GM23338 (cell line): ENCODE data around the gene CSTB. TPM values are rescaled to one million over a fixed set of nuclear protein-coding genes. Genes with fewer than 3 reads are reported as not detected.

Experiments used
- ATAC-seq: fragments of 200-7000 bp; cut with Tn5 transposase; 3 replicates; pipeline ENCODE4 v1.9.1; 2020
- DNase-seq: peaks from one replicate; pipeline ENCODE4 v3.0.0-alpha.2; 2015; ENCODE audit warnings: low spot score
- H2AFZ ChIP-seq: fragments of 200-600 bp; sonication (generic); 2 replicates; pipeline ENCODE4 v1.8.0; 2016; ENCODE audit warnings: antibody characterized with exemption, mild to moderate bottlenecking, moderate library complexity
- H3F3A ChIP-seq: fragments of 200-600 bp; sonication (generic); replicated peaks from 2 replicates; pipeline ENCODE4 v1.8.0; 2017; ENCODE audit warnings: antibody characterized with exemption, mixed run types, low read depth
- H3K27ac ChIP-seq: fragments of 200-600 bp; sonication (generic); 2 replicates; pipeline ENCODE4 v1.6.1; 2016; ENCODE audit warnings: low read depth
- H3K27me3 ChIP-seq: fragments of 200-600 bp; sonication (generic); 2 replicates; pipeline ENCODE4 v1.8.0; 2016; ENCODE audit warnings: mild to moderate bottlenecking, mixed run types, moderate library complexity; ENCODE audit not compliant: insufficient read depth
- H3K36me3 ChIP-seq: fragments of 200-600 bp; sonication (generic); 2 replicates; pipeline ENCODE4 v1.8.0; 2016; ENCODE audit warnings: mild to moderate bottlenecking; ENCODE audit not compliant: insufficient read depth
- H3K4me1 ChIP-seq: fragments of 200-600 bp; sonication (generic); 2 replicates; pipeline ENCODE4 v1.8.0; 2016; ENCODE audit warnings: mild to moderate bottlenecking, moderate library complexity; ENCODE audit not compliant: insufficient read depth
- H3K4me2 ChIP-seq: fragments of 200-600 bp; sonication (generic); 2 replicates; pipeline ENCODE4 v1.7.1; 2017; ENCODE audit warnings: mixed run types
- H3K4me3 ChIP-seq: fragments of 200-600 bp; sonication (generic); 2 replicates; pipeline ENCODE4 v1.6.1; 2016; ENCODE audit warnings: mixed run types
- H3K79me2 ChIP-seq: fragments of 200-600 bp; sonication (generic); replicated peaks from 2 replicates; pipeline ENCODE4 v1.8.0; 2017; ENCODE audit warnings: mild to moderate bottlenecking; ENCODE audit not compliant: insufficient read depth
- H3K9me2 ChIP-seq: fragments of 200-600 bp; sonication (generic); 2 replicates; pipeline ENCODE4 v1.8.0; 2017; ENCODE audit not compliant: insufficient read depth
- H4K20me1 ChIP-seq: fragments of 200-600 bp; sonication (generic); replicated peaks from 2 replicates; pipeline ENCODE4 v1.8.0; 2017; ENCODE audit warnings: mild to moderate bottlenecking; ENCODE audit not compliant: insufficient read depth
- H3K27ac Mint-ChIP-seq: 2 replicates; pipeline ENCODE4 v1.8.0; 2020; ENCODE audit warnings: inconsistent platforms, mild to moderate bottlenecking, moderate library complexity, mixed read lengths
- H3K27me3 Mint-ChIP-seq: 3 replicates; pipeline ENCODE4 v1.8.0; 2022; ENCODE audit warnings: low read depth, mild to moderate bottlenecking, moderate library complexity, mixed read lengths, inconsistent platforms; ENCODE audit not compliant: insufficient read depth, poor library complexity
- H3K36me3 Mint-ChIP-seq: 3 replicates; pipeline ENCODE4 v1.8.0; 2021; ENCODE audit warnings: low read depth, mild to moderate bottlenecking, inconsistent platforms, moderate library complexity, mixed read lengths
- H3K4me1 Mint-ChIP-seq: 3 replicates; pipeline ENCODE4 v1.8.0; 2020; ENCODE audit warnings: mild to moderate bottlenecking, inconsistent platforms, mixed read lengths
- H3K4me3 Mint-ChIP-seq: 3 replicates; pipeline ENCODE4 v1.8.0; 2021; ENCODE audit warnings: moderate library complexity, mild to moderate bottlenecking, inconsistent platforms, mixed read lengths
- H3K9me3 Mint-ChIP-seq: 3 replicates; pipeline ENCODE4 v1.8.0; 2020; ENCODE audit warnings: moderate library complexity, mild to moderate bottlenecking, inconsistent platforms, mixed read lengths
- CREB1 ChIP-seq: fragments of 250-450 bp; sonication (Bioruptor Pico); IDR thresholded peaks from 2 replicates; pipeline ENCODE4 v1.5.0; 2020; ENCODE audit warnings: low read depth, mild to moderate bottlenecking, moderate library complexity
- EZH2 ChIP-seq: fragments of 200-600 bp; sonication (generic); IDR thresholded peaks from one replicate; pipeline ENCODE4 v1.8.0; 2017; ENCODE audit warnings: antibody characterized with exemption, mild to moderate bottlenecking, low read depth; ENCODE audit not compliant: unreplicated experiment
- EZH2phosphoT487 ChIP-seq: fragments of 200-600 bp; sonication (generic); IDR thresholded peaks from one replicate; pipeline ENCODE4 v1.8.1; 2018; ENCODE audit warnings: antibody characterized with exemption; ENCODE audit not compliant: unreplicated experiment
- JUNB ChIP-seq: IDR thresholded peaks from one replicate; pipeline ENCODE4 v1.6.1; 2016; ENCODE audit warnings: antibody characterized with exemption; ENCODE audit not compliant: unreplicated experiment
- NANOG ChIP-seq: IDR thresholded peaks from 2 replicates; pipeline ENCODE4 v1.6.1; 2016; ENCODE audit warnings: antibody characterized with exemption, borderline replicate concordance
- POLR2AphosphoS5 ChIP-seq: IDR thresholded peaks from 2 replicates; pipeline ENCODE4 v1.6.1; 2016; ENCODE audit warnings: antibody characterized with exemption, low read depth
- STAT1 ChIP-seq: IDR thresholded peaks from one replicate; pipeline ENCODE4 v1.6.1; 2016; ENCODE audit warnings: antibody characterized with exemption; ENCODE audit not compliant: unreplicated experiment
- ZNF114 ChIP-seq: fragments of 250-450 bp; sonication (Bioruptor Pico); IDR thresholded peaks from 2 replicates; pipeline ENCODE4 v1.5.0; 2020; ENCODE audit warnings: mild to moderate bottlenecking, moderate library complexity
- ZNF331 ChIP-seq: fragments of 250-450 bp; sonication (Bioruptor Pico); IDR thresholded peaks from 2 replicates; pipeline ENCODE4 v1.5.0; 2020; ENCODE audit warnings: low read depth, mild to moderate bottlenecking, moderate library complexity
- polyA plus RNA-seq: library from polyadenylated mRNA; unstranded; fragments of >200 nt; fragmentation: Nextera tagmentation; extraction: Ambion mirVana; gene quantifications from 2 replicates; pipeline ENCODE4 v1.2.1, GENCODE V29; 2016
- total RNA-seq: library from RNA; depleted of rRNA; stranded (reverse); fragments of >200 nt; shearing (Covaris generic); gene quantifications from 2 replicates; pipeline ENCODE4 v1.2.3, GENCODE V29; 2014
- TF ChIP-seq, protein P1 (sequence below): IDR thresholded peaks from one replicate; pipeline ENCODE4 v1.6.1; 2018; ENCODE audit warnings: antibody characterized with exemption; ENCODE audit not compliant: unreplicated experiment
- TF ChIP-seq, protein P2 (sequence below): fragments of 250-450 bp; sonication (Bioruptor Pico); IDR thresholded peaks from 2 replicates; pipeline ENCODE4 v1.5.0; 2020; ENCODE audit warnings: mild to moderate bottlenecking, moderate library complexity
- TF ChIP-seq, protein P3 (sequence below): IDR thresholded peaks from 2 replicates; pipeline ENCODE4 v1.6.1; 2016; ENCODE audit warnings: antibody characterized with exemption
- TF ChIP-seq, protein P4 (sequence below), 2 experiments: fragments of 200-600 bp in 1 of 2; sonication (generic) in 1 of 2; conservative IDR thresholded peaks; 2 replicates each; pipeline versions ENCODE4 v1.5.1 to v1.6.1; 2016 to 2017; ENCODE audit warnings: antibody characterized with exemption in 2 of 2, low read depth in 2 of 2, mild to moderate bottlenecking in 2 of 2, moderate library complexity in 1 of 2

The CSTB gene
- total and polyA plus RNA-seq, 2 experiments from 2014 or later: 10.0 to 142 TPM

DNA sequence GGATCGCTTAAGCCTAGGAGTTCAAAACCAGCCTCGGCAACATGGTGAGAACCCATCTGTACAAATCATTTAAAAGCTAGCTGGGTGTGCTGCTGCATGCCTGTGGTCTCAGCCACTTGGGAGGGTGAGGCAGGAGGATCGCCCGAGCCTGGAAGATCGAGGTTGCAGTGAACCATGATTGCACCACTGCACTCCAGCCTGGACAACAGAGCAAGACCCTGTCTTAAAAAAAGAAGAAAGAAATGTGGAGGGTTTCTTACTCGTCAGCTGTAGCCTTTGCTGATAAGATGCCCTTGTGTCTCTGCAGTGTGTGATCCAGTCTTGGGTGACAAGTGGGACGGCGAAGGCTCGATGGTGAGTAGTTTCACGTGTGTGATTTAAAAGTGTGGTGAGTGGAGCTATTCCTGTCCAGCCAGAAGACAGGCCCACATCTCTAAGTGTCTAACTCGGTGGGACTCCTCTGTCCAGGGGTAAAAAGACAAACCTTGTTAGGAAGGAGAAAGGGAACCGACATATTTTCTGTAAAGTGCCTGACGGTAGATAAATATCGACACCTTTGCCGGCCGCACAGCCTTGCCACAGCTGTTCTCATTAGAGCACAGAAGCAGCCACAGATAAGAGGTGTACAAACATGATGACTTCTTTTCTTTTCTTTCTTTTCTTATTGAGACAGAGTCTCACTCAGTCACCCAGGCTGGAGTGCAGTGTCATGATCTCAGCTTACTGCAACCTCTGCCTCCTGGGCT is 30.2 kb downstream of the CSTB start:
- H3K9me3 Mint-ChIP-seq: no peaks in the 10 kb centered on the region
- ATAC-seq: no peak
- Histone ChIP-seq H3K4me2 (no peak overlapping the region), H3K36me3 (no peaks in the 10 kb centered on the region), H3K79me2 (no peaks in the 10 kb centered on the region), H3K4me1 (no peaks in the 10 kb centered on the region), H3K9me2 (no peaks in the 10 kb centered on the region), H3K27me3 (no peaks in the 10 kb centered on the region), H3F3A (no peaks in the 10 kb centered on the region; the same call in 1 of the 2 replicates), H3K27ac (no peak overlapping the region), H4K20me1 (peaks cover 4% of the 10 kb centered on the region; the same call in 1 of the 2 replicates), H2AFZ (no peak overlapping the region), H3K4me3 (no peak overlapping the region)
- TF ChIP-seq POLR2AphosphoS5 (no peak), ZNF114 (CRISPR knock-in tag) (no peak), NANOG (no peak), STAT1 (no peak), ZNF331 (CRISPR knock-in tag) (no peak), EZH2phosphoT487 (no peak), CREB1 (no peak), JUNB (no peak), EZH2 (no peak)
- TF ChIP-seq, protein P1, sequence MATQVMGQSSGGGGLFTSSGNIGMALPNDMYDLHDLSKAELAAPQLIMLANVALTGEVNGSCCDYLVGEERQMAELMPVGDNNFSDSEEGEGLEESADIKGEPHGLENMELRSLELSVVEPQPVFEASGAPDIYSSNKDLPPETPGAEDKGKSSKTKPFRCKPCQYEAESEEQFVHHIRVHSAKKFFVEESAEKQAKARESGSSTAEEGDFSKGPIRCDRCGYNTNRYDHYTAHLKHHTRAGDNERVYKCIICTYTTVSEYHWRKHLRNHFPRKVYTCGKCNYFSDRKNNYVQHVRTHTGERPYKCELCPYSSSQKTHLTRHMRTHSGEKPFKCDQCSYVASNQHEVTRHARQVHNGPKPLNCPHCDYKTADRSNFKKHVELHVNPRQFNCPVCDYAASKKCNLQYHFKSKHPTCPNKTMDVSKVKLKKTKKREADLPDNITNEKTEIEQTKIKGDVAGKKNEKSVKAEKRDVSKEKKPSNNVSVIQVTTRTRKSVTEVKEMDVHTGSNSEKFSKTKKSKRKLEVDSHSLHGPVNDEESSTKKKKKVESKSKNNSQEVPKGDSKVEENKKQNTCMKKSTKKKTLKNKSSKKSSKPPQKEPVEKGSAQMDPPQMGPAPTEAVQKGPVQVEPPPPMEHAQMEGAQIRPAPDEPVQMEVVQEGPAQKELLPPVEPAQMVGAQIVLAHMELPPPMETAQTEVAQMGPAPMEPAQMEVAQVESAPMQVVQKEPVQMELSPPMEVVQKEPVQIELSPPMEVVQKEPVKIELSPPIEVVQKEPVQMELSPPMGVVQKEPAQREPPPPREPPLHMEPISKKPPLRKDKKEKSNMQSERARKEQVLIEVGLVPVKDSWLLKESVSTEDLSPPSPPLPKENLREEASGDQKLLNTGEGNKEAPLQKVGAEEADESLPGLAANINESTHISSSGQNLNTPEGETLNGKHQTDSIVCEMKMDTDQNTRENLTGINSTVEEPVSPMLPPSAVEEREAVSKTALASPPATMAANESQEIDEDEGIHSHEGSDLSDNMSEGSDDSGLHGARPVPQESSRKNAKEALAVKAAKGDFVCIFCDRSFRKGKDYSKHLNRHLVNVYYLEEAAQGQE: no peak
- TF ChIP-seq, protein P2, sequence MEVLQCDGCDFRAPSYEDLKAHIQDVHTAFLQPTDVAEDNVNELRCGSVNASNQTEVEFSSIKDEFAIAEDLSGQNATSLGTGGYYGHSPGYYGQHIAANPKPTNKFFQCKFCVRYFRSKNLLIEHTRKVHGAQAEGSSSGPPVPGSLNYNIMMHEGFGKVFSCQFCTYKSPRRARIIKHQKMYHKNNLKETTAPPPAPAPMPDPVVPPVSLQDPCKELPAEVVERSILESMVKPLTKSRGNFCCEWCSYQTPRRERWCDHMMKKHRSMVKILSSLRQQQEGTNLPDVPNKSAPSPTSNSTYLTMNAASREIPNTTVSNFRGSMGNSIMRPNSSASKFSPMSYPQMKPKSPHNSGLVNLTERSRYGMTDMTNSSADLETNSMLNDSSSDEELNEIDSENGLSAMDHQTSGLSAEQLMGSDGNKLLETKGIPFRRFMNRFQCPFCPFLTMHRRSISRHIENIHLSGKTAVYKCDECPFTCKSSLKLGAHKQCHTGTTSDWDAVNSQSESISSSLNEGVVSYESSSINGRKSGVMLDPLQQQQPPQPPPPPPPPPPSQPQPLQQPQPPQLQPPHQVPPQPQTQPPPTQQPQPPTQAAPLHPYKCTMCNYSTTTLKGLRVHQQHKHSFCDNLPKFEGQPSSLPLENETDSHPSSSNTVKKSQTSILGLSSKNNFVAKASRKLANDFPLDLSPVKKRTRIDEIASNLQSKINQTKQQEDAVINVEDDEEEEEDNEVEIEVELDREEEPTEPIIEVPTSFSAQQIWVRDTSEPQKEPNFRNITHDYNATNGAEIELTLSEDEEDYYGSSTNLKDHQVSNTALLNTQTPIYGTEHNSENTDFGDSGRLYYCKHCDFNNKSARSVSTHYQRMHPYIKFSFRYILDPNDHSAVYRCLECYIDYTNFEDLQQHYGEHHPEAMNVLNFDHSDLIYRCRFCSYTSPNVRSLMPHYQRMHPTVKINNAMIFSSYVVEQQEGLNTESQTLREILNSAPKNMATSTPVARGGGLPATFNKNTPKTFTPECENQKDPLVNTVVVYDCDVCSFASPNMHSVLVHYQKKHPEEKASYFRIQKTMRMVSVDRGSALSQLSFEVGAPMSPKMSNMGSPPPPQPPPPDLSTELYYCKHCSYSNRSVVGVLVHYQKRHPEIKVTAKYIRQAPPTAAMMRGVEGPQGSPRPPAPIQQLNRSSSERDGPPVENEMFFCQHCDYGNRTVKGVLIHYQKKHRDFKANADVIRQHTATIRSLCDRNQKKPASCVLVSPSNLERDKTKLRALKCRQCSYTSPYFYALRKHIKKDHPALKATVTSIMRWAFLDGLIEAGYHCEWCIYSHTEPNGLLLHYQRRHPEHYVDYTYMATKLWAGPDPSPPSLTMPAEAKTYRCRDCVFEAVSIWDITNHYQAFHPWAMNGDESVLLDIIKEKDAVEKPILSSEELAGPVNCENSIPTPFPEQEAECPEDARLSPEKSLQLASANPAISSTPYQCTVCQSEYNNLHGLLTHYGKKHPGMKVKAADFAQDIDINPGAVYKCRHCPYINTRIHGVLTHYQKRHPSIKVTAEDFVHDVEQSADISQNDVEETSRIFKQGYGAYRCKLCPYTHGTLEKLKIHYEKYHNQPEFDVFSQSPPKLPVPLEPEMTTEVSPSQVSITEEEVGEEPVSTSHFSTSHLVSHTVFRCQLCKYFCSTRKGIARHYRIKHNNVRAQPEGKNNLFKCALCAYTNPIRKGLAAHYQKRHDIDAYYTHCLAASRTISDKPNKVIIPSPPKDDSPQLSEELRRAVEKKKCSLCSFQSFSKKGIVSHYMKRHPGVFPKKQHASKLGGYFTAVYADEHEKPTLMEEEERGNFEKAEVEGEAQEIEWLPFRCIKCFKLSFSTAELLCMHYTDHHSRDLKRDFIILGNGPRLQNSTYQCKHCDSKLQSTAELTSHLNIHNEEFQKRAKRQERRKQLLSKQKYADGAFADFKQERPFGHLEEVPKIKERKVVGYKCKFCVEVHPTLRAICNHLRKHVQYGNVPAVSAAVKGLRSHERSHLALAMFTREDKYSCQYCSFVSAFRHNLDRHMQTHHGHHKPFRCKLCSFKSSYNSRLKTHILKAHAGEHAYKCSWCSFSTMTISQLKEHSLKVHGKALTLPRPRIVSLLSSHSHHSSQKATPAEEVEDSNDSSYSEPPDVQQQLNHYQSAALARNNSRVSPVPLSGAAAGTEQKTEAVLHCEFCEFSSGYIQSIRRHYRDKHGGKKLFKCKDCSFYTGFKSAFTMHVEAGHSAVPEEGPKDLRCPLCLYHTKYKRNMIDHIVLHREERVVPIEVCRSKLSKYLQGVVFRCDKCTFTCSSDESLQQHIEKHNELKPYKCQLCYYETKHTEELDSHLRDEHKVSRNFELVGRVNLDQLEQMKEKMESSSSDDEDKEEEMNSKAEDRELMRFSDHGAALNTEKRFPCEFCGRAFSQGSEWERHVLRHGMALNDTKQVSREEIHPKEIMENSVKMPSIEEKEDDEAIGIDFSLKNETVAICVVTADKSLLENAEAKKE (CRISPR knock-in tag): no peak
- TF ChIP-seq, protein P3, sequence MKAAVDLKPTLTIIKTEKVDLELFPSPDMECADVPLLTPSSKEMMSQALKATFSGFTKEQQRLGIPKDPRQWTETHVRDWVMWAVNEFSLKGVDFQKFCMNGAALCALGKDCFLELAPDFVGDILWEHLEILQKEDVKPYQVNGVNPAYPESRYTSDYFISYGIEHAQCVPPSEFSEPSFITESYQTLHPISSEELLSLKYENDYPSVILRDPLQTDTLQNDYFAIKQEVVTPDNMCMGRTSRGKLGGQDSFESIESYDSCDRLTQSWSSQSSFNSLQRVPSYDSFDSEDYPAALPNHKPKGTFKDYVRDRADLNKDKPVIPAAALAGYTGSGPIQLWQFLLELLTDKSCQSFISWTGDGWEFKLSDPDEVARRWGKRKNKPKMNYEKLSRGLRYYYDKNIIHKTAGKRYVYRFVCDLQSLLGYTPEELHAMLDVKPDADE: no peak
- TF ChIP-seq, protein P4, sequence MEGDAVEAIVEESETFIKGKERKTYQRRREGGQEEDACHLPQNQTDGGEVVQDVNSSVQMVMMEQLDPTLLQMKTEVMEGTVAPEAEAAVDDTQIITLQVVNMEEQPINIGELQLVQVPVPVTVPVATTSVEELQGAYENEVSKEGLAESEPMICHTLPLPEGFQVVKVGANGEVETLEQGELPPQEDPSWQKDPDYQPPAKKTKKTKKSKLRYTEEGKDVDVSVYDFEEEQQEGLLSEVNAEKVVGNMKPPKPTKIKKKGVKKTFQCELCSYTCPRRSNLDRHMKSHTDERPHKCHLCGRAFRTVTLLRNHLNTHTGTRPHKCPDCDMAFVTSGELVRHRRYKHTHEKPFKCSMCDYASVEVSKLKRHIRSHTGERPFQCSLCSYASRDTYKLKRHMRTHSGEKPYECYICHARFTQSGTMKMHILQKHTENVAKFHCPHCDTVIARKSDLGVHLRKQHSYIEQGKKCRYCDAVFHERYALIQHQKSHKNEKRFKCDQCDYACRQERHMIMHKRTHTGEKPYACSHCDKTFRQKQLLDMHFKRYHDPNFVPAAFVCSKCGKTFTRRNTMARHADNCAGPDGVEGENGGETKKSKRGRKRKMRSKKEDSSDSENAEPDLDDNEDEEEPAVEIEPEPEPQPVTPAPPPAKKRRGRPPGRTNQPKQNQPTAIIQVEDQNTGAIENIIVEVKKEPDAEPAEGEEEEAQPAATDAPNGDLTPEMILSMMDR (conservative IDR thresholded peaks at IDR 0.05; ENCODE audit: low read depth in 2 of 2): no peak
- peaks cover 2% of the 10 kb centered on the region; the same call in 1 of the 3 replicates for H3K4me1 Mint-ChIP-seq
- H3K27me3 Mint-ChIP-seq: peaks cover 7% of the 10 kb centered on the region
- no peak overlapping the region for H3K4me3 Mint-ChIP-seq
- no peak overlapping the region for H3K27ac Mint-ChIP-seq
- no peak for DNase-seq
- H3K36me3 Mint-ChIP-seq: peaks cover 32% of the 10 kb centered on the region
